Superior temporal gyrus (tissue), 1 donor: ENCODE results near the gene PEAK1.
"Not testable (repeated sequence)": the region's sequence is repeated elsewhere in the genome, so short reads cannot be mapped to it uniquely, and the experiment has no call there.

Experiments used
- DNase-seq: peaks from one replicate; pipeline ENCODE4 v3.0.0-alpha.2; 2016; ENCODE audit errors: extremely low spot score

PEAK1 gene

GRCh38 chr15:77181305-77182074, 238.4 kb downstream of the PEAK1 start:
- DNase-seq = no peak

- DNase-seq = no peak
Measured at GRCh38 chr15:77180757-77181156, 239.1 kb downstream of the PEAK1 start.

- no peak for DNase-seq
Measured at GRCh38 chr15:77180270-77180669, 239.6 kb downstream of the PEAK1 start.

- DNase-seq = no peak
Measured at GRCh38 chr15:77179541-77179998, 240.3 kb downstream of the PEAK1 start.

- no peak for DNase-seq
Measured at GRCh38 chr15:77178411-77178810, 241.5 kb downstream of the PEAK1 start.

- DNase-seq = not testable (repeated sequence)
Measured at GRCh38 chr15:77176148-77176547, 243.8 kb downstream of the PEAK1 start.

- no peak for DNase-seq
Measured at GRCh38 chr15:77173487-77173886, 246.4 kb downstream of the PEAK1 start.

GRCh38 chr15:77171221-77171967, 248.5 kb downstream of the PEAK1 start:
- DNase-seq = no peak

- DNase-seq = no peak
Measured at GRCh38 chr15:77168616-77169015, 251.3 kb downstream of the PEAK1 start.

GRCh38 chr15:77168141-77168540, 251.8 kb downstream of the PEAK1 start:
- no peak for DNase-seq

- no peak for DNase-seq
Measured at GRCh38 chr15:77167406-77167805, 252.5 kb downstream of the PEAK1 start.

- no peak for DNase-seq
Measured at GRCh38 chr15:77163781-77164384, 256.0 kb downstream of the PEAK1 start.

- DNase-seq = no peak
Measured at GRCh38 chr15:77162872-77163633, 256.9 kb downstream of the PEAK1 start.

GRCh38 chr15:77160562-77161478, 259.1 kb downstream of the PEAK1 start:
- DNase-seq = no peak

- DNase-seq = not testable (repeated sequence)
Measured at GRCh38 chr15:77156000-77156399, 263.9 kb downstream of the PEAK1 start.

- DNase-seq = no peak
Measured at GRCh38 chr15:77148191-77148590, 271.7 kb downstream of the PEAK1 start.

GRCh38 chr15:77145370-77145769, 274.5 kb downstream of the PEAK1 start:
- DNase-seq = no peak

- no peak for DNase-seq
Measured at GRCh38 chr15:77144492-77145070, 275.3 kb downstream of the PEAK1 start.

- no peak for DNase-seq
Measured at GRCh38 chr15:77144026-77144425, 275.9 kb downstream of the PEAK1 start.

- no peak for DNase-seq
Measured at GRCh38 chr15:77143616-77144015, 276.3 kb downstream of the PEAK1 start.
